GM19043 (cell line): ENCODE measurements around the gene TEX35.
A peak's percentile ranks its signal among the peaks of the same experiment; 100 is the strongest.

Source experiments
- ATAC-seq: cut with Tn5 transposase; IDR thresholded peaks from one replicate; pipeline ENCODE4 v1.9.1; 2021; ENCODE audit warnings: low read depth; ENCODE audit not compliant: unreplicated experiment

TEX35 gene

GRCh38 chr1:178512566-178513277 is at the start of gene TEX35:
TSS of gene TEX35 (plus strand) at chr1:178513109. CDS start at chr1:178513189, 80 bp downstream.
- ATAC-seq: no peak

GRCh38 chr1:178464141-178464540 is 48.8 kb upstream of the TEX35 start:
- no peak for ATAC-seq

GRCh38 chr1:178464566-178464965 is 48.3 kb upstream of the TEX35 start:
- no peak for ATAC-seq

- no peak for ATAC-seq
Measured at GRCh38 chr1:178465011-178465410, 47.9 kb upstream of the TEX35 start.

GRCh38 chr1:178467837-178468236 is 45.1 kb upstream of the TEX35 start:
- ATAC-seq: no peak

- no peak for ATAC-seq
Measured at GRCh38 chr1:178470411-178470960, 42.4 kb upstream of the TEX35 start.

GRCh38 chr1:178472531-178472930 is 40.4 kb upstream of the TEX35 start:
- no peak for ATAC-seq

- no peak for ATAC-seq
Measured at GRCh38 chr1:178477373-178477772, 35.5 kb upstream of the TEX35 start.

- ATAC-seq: no peak
Measured at GRCh38 chr1:178477841-178478240, 35.1 kb upstream of the TEX35 start.

GRCh38 chr1:178483251-178483957 is 29.5 kb upstream of the TEX35 start:
- no peak for ATAC-seq

- no peak for ATAC-seq
Measured at GRCh38 chr1:178484698-178485225, 28.1 kb upstream of the TEX35 start.

- no peak for ATAC-seq
Measured at GRCh38 chr1:178485541-178485981, 27.3 kb upstream of the TEX35 start.

- ATAC-seq: peak; percentile 58
Measured at GRCh38 chr1:178486100-178487069, 26.5 kb upstream of the TEX35 start.

- peak; percentile 21 for ATAC-seq
Measured at GRCh38 chr1:178487070-178487615, 25.8 kb upstream of the TEX35 start.

- no peak for ATAC-seq
Measured at GRCh38 chr1:178488393-178488792, 24.5 kb upstream of the TEX35 start.

GRCh38 chr1:178489399-178489798 is 23.5 kb upstream of the TEX35 start:
- ATAC-seq: no peak

- no peak for ATAC-seq
Measured at GRCh38 chr1:178490136-178490535, 22.8 kb upstream of the TEX35 start.

- ATAC-seq: no peak
Measured at GRCh38 chr1:178490967-178491366, 21.9 kb upstream of the TEX35 start.

- no peak for ATAC-seq
Measured at GRCh38 chr1:178491721-178492120, 21.2 kb upstream of the TEX35 start.

- no peak for ATAC-seq
Measured at GRCh38 chr1:178492341-178492740, 20.6 kb upstream of the TEX35 start.
